HG02610 (cell line): Measurements from ENCODE around the gene VCAM1.
"Not testable (repeated sequence)": the region's sequence is repeated elsewhere in the genome, so short reads cannot be mapped to it uniquely, and the experiment has no call there.

Source experiments
- ATAC-seq: cut with Tn5 transposase; IDR thresholded peaks from one replicate; pipeline ENCODE4 v1.9.1; 2021; ENCODE audit warnings: mild to moderate bottlenecking, moderate library complexity; ENCODE audit not compliant: unreplicated experiment

The VCAM1 gene

DNA sequence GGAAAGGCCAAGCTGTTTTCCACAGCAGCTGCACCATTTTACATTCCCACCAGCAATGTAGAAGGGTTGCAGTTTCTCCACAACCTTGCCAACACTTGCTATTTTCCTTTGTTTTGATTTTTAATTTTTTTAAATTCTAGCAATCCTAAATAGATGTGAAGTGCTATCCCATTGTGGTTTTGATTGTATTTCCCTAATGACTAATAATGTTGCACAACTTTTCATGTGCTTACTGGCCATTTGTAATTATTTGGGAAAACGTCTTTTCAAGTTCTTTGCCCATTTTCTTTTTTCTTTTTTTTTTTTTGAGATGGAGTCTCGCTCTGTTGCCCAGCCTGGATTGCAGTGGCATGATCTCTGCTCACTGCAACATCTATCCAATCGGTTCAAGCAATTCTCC, 53.9 kb downstream of the VCAM1 start:
- no peak for ATAC-seq

- no peak for ATAC-seq
Observed at GRCh38 chr1:100774370-100774769, 54.8 kb downstream of the VCAM1 start.

DNA sequence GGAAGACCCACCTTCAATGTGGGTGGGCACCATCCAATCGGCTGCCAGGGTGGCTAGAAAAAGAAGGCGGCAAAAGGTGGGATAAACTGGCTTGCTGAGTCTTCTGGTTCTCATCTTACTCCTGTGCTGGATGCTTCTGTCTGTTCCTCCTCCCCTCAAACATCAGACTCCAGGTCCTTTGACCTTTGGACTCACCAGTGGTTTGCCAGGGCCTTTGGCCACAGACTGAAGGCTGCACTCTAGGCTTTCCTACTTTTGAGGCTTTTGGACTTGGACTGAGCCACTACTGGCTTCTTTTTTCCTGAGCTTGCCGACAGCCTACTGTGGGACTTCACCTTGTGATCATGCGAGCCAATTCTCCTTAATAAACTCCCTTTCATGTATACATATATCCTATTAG, 55.9 kb downstream of the VCAM1 start:
- no peak for ATAC-seq

DNA sequence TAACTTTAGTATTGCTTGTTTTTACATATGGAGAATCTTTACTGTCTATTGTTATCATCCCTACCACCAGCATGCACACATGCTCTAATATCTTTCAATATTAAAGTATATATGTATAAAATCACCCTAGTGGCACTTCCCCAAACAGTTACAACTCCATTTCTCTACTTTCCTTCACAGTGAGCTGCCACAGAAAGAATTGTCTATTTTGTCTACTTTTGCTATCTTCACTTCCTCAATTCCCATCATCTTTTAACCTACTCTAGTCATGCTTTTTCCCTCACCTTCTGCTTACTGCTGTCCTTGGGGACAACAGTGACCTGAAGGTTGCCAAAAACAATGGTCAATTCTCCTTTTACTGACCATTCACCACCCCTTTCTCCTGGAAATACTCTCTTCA, 59.2 kb downstream of the VCAM1 start:
- ATAC-seq: no peak

DNA sequence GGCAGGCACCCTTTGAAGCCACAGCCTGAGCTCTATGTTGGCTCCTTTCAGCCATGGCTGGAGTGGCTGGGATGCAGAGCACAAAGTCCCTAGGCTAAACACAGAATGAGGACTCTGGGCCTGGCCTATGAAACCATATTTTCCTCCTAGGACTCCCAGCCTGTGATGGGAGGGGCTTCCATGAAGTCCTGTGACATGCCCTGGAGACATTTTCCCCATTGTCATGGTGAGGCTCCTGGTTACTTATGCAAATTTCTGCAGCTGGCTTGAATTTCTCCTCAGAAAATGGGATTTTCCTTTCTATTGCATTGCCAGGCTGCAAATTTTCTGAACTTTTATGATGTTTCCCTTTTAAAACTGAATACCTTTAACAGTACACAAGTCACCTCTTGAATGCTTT, 61.3 kb downstream of the VCAM1 start:
- no peak for ATAC-seq

- ATAC-seq: not testable (repeated sequence)
Observed at GRCh38 chr1:100781728-100782127, 62.2 kb downstream of the VCAM1 start.

DNA sequence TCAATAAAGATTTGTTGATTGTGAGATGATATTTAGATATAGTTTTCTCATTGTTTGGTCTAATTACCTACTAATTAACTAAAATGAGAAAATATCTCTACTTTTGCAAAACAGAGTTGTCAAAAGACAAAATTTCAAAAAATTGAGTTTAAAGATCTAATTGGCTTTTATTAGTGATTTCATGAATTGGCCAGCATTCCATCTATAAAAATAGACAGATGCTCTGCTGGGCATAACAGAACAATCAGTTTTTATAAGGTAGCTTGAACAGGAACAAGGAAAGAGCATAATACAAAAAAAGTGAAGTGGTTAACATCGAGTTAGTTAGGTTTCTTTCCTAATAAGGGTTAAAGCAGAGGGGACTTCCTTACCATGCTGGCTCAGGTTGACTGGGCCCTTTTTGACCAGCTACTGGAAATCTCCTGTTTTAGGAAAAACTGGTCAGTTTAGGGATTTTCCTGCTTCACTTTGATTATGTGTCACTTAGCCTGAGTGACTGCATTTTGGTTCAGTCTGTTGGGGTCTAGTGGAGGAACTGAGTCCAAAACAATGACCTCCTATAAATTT, 63.0 kb downstream of the VCAM1 start:
- no peak for ATAC-seq

- no peak for ATAC-seq
Observed at GRCh38 chr1:100785470-100786052, 66.0 kb downstream of the VCAM1 start.

GRCh38 chr1:100786870-100787269, 67.3 kb downstream of the VCAM1 start:
- no peak for ATAC-seq
